HG03354 (cell line): ENCODE data around the gene TBC1D16.
"Not testable (repeated sequence)": the region's sequence is repeated elsewhere in the genome, so short reads cannot be mapped to it uniquely, and the experiment has no call there.

Experiments
- ATAC-seq: cut with Tn5 transposase; IDR thresholded peaks from one replicate; pipeline ENCODE4 v1.9.1; 2021; ENCODE audit warnings: mild to moderate bottlenecking; ENCODE audit not compliant: unreplicated experiment, poor library complexity, severe bottlenecking

Gene TBC1D16

DNA sequence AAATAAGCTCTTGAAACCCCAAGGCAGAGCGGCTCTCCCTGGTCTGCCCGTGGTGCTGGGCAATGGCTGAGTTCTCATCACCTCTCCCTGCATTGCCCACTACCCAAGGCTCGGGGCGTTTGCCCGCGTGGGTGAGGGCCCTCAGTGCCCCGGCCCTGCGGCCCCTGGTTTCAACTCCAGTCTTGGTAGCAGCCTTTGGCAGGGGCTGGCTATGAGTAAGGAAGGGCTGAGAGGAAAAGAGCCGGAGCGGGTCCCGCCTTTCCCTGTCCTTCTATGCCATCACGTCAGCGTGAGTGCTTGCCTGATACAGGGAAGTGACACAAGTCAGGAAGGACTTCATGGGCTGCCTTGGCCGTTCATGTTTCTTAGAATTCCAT lies 124.7 kb downstream of the TBC1D16 start:
- no peak for ATAC-seq

DNA sequence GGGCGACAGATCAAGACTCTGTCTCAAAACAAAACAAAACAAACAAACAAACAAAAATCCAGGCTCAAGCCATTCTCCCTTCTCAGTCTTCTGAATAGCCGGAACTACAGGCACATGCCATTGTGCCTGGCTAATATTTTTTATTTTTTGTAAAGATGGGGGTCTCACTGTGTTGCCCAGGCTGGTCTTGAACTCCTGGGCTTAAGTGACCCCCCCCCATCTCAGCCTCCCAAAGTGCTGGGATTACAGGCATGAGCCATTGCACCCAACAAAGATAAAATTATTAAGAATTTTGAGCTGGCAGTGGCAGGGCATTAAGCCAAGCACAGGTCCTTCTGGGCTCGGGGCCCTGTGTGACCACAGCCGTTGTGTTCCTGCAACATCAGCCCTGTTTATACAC lies 126.6 kb downstream of the TBC1D16 start:
- no peak for ATAC-seq

DNA sequence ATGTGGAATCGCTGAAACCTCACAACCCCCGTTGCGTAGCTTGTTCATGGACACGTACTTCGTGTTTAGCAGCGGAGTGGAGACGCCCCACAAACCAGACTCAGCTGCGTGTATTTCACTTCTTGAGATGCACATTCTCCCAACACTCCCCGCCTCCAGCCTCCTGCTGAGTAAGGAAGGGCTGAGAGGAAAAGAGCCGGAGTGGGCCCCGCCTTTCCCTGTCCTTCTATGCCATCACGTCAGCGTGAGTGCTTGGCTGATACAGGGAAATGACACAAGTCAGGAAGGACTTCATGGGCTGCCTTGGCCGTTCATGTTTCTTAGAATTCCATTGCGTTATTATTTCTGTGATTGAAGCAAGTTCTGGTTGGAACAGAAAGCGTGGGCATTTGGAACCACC lies 127.8 kb downstream of the TBC1D16 start:
- no peak for ATAC-seq

DNA sequence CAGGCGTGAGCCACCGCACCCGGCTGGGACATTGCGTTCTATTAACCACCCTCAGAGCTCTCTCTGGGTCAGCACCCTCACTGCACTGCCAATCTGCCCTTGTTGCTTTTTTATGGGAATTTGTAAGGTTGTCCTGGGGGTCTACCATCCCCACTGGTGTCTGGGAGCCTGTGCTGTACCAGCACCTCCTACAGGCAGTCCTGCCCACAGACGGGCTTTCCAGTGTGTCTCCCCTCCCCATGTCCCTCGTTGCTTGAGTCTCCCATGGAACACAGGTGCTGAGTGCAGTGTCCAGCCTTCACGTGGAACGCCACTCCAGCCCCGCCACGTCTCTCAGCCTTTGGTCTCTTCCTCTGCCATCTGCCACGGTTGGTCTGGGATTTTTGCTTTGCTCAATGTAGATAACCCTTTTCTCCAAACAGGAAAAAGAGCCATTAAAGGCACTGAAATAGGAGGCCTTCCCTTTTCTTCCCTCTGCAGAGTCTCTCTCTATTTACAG lies 128.4 kb downstream of the TBC1D16 start:
- no peak for ATAC-seq

DNA sequence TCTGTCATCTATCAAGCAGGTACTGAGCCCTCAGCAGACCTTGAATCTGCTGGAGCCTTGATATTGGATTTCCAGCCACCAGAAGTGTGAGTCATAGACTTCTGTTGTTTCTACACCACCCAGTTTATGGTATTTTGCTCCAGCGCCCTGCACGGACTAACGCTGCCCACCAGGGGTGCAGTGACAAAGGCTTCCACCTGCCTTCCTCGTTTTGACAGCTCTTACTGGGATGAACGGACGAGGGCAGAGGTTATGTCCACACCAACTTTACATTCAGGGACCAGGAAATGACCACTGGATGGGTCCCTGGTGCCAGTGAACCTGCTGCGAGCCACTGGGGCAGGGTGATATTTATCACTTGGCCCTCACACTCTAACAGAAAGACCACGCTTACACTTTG lies 129.8 kb downstream of the TBC1D16 start:
- no peak for ATAC-seq

DNA sequence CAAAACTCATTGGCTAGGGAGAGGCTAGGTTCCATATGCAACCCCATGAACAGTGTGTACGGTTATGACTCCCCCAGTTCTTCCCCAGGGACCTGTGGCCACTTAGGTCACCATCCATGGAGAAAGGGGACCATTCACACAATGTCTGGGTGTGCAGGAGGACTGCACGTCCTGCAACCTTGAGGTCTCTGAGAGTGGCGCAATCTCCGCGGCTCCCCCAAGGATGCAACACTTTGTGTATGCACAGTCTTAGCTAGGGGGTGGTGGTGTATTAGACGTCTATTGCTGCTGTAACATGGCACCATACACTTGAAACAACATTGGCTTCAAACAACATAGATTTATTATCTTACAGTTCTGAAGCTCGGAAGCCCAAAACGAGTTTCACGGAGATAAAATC lies 130.8 kb downstream of the TBC1D16 start:
- ATAC-seq, result no peak

DNA sequence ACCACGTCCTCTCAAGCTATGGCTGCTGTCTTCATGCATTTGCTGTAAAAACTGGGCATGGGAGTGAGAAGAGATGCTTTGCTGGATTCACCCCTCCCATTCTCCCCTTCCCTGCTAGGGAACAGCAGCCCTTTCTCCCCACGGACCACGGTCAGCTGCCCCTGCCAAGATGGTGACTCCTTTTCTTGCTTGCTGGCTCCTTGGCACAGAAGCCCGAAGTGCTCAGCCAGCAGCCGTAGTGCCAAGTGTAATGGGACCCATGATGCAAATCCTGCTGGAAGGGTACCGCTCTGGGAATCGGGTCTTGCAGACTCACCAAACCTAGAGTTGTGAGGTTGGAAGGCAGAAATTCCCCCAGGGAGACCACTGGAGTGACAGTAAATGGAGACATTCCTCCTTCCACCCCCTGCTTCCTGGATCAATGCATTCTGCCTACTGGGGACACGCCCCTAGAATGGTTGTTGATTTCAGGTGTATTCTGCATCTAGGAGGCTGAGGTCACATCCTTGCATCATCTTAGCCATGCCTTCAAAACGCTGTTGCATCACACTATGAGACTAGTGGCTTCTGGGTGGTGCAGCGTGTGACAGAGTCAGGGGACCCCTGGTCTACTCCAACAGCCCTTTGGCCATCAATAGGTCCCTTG lies 133.4 kb downstream of the TBC1D16 start:
- no peak for ATAC-seq

DNA sequence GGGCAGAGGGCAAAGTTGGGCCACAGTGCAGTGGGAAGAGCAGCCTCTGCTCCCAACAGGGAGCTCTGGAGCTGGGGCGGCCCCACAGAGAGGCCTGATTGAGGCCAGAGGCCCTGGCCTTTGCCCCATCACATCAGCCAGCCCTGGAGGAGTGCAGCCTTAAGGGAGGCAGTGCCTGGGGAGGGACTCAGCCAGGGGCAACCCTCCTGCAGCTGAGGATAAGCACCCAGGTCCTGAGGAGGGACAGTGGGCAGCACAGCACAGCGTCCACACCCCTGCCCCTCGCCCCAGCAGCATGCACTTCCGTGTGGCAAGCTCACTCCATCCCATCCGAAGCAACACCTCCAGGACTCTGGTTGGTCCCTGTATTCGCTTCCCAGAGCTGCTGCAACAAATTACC lies 134.5 kb downstream of the TBC1D16 start:
- no peak for ATAC-seq

DNA sequence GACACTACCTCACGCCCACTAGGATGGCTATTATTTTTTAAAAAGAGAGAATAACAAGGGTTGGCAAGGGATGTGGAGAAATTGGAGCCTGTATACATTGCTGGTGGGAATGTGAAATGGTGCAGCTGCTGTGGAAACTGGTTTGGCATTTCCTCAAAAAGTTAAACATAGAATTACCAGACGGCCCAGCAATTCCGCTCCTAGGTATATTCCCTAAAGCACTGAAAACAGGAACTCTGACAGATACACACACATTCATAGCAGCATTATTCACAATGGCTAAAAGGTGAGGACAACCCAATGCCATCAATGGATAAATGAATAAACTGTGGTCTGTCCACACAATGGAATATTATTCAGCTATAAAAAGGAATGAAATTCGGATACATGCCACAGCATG lies 136.1 kb downstream of the TBC1D16 start:
- no peak for ATAC-seq

DNA sequence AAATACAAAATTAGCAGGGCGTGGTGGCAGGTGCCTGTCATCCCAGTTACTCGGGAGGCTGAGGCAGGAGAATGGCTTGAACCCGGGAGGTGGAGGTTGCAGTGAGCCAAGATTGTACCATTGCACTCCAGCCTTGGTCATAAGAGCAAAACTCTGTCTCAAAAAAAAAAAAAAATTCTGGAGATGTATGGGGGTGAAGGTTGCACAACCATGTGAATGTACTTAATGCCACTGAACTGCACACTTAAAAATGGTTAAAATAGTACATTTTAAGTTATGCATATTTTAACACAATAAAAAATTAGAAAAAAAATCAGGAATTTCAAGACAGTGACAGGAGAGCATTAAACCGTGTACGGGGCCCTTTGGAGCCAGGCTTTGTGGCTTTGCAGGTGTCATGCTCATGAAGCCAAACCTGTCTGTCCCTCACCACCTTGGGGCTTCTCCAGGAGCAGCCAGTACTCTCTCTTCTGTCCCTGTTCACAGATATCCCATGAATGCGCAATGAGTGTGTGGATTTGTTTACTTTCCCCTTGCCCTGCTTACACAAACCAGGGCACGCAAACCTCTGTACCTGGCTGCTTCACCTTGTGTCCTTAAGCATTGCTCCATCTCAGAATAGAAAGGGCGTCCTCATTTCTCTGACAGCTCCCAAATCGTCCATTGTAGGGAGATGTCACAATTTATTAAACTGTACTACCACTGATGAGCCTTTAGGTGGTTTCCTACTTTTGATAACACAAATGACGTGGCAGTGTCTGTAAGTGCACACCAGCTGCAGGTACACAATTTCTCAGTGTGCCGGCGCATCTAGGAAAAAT lies 138.2 kb downstream of the TBC1D16 start:
- ATAC-seq, result no peak

DNA sequence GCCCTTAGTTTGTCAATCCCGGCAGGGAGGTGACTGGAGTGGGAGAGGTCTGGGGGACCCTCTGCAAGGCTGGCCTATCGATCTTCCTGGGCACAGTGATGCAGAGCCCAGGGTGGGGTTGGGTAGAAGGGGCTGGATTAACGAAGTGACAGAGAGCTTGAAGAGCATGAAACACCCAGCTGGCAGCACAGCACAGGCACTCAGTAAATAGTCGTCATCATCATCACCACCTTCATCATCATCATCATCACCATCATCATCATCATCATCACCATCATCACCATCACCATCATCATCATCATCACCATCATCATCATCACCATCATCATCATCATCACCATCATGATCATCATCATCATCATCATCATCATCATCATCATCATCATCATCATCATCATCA lies 142.2 kb downstream of the TBC1D16 start:
- not testable (repeated sequence) for ATAC-seq

DNA sequence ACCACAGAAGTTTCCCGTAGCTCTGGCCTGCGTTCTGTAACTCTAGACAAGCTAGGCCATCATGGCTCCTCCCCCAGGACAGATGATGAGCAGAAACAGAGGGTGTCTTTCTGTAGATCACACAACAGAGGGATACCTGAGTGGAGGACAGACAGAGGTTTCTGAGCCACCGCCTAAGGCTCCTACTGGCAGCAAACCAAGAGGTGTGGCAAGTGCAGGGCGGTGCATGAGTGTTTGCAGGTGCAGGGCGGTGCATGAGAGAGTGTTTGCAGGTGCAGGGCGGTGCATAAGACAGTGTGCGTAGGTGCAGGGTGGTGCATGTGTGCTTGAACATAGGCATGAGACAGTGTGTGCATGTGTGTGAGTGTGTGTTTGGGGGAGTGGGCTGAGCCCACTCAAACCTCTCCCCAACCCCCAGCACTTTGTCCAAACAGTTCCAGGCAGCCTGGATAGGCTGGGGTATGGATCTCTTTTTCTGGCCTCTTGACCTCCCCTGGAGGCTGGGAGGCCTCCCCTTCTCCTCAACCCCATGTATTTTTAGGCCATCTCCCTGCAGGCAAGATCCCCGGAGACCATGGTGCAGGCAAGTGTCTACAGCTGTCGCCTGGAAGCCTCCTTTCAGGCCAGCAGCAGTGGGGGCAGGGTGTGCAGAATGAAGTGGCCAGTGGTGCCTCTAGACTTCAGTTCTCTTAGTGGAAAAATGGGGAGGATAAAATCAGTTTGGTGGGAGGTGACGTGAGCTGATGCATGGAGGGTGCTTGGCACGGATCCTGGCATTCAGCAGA lies 143.0 kb downstream of the TBC1D16 start:
- ATAC-seq, result no peak

DNA sequence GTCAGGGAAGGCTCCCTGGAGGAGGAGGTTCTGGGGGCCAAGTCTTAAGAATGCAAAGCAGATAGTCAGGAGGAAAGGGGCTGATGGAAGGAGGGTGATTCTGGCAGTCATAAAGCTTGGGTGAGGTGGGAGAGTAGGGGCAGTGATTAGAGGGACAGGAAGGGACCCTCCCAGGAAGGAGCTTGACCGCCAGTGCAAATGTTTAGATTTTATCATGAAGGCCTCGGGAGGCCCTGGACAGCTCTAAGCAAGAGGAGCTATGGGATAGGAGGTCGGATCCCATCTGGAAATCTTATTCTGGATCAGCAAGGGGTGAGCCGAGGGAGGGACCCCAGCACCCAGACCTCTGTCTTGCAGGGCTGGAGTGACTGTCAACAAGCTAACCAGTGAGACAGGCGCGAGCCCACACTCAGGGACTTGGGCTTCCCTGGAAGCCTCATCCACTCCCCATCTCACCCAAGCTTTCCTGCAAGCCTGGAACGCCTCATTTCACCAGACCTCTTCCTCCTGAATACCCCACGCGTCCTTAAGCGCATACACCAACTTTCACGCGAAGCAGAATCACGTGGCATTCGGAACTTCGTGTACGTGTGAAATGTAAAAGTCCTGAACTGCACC lies 144.4 kb downstream of the TBC1D16 start:
- no peak for ATAC-seq

DNA sequence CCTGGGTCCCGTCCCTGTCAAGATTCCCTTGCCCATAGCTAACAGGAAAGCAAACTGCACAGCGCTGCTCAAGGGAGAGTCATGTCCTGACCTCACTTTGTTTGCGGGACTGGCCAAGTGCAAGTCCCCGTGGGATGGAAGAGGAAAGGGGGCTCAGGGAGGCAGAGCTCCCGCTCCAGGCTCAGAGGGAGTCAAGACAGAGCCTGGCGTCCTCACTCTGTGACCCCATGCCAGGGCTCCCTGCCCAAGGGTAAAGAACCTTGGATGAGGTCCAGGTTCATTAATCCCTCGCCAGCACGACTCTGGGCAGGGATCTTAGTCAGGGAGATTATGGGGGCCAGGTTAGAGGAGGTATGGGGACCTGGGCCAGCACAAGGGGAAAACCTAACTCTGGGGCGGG lies 145.0 kb downstream of the TBC1D16 start:
- no peak for ATAC-seq

DNA sequence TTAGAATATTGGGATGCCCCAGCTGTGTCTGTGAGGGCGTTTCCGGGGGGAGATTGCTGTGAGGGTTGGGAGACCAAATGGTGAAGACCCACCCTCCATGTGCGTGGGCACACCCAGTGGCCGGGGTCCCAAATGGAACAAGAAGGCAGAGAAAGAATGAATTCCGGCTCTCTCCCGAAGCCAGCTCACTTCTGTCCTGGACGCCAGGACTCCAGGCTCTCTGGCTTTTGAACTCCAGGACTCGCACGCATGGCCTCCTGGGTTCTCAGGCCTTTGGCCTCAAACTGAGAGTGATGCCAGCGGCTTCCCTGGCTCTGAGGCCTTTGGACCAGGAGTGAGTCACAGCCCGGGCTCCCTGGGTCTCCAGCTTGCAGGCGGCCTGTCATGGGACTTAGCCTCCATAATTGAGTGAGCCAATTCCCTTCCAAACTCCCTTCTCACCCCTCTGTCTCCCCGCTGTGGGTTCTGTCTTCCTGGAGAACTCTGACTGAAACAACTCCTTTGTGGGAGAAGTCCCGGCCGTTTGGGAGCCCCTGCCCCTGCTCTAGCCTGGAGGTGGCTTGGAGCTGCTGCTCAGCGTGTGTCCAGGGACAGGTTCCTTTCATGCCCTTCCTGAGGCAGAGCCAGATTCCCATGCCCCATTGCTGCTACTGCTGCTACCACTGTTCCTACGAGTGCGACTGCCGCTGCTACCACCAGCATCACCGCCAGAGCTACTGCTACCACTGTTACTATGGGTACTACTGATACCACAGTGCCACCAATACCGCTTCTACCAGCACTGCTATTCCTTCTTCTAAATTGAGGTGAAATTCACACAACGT lies 146.6 kb downstream of the TBC1D16 start:
- no peak for ATAC-seq

DNA sequence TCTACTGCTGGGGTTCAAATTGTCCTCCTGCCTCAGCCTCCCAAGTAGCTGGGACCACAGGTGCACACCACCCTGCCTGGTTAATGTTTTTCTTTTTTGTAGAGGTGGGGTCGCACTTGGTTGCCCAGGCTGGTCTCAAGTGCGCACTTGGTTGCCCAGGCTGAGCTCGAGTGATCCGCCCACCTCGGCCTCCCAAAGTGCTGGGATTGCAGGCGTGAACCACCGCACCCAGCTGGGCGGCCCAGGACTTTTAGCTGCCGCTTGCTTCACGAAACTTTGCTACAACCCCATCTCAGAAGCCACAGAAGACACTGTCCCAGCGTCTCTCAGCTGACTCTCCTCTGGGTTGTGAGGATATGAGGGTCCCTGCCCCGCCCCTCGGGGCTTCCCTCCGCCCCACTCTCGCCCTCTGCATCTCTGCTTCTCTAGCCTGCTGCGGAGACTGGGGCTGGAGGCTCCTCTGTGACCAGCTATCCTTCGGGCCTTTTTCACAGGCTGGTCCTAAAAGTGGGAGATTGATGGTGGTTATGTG lies 147.6 kb downstream of the TBC1D16 start:
- ATAC-seq, result no peak

DNA sequence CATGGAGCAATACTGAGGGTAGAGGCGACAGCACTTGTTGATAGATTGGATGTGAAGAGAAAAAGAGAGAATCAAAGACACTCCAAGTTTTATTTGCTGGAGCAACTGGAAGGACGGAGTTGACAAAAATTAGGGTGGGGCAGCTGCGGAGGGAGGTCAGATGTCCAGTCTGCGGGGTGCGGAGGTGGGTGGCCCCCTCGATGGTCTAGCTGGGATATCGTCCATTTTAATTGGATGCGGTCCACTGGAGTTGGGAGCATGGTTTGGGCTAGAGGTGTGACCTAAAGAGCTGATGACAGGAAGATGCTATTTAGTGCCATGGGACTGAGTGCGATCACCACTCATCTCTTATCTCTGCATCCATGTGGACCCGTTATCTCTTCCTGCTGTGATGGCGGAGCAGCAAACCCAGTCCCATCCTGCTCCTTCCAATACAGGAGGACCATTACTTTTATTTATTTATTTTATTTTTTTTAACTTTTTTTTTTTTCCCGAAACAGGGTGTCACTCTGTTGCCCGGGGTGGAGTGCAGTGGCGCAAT lies 148.2 kb downstream of the TBC1D16 start:
- no peak for ATAC-seq

DNA sequence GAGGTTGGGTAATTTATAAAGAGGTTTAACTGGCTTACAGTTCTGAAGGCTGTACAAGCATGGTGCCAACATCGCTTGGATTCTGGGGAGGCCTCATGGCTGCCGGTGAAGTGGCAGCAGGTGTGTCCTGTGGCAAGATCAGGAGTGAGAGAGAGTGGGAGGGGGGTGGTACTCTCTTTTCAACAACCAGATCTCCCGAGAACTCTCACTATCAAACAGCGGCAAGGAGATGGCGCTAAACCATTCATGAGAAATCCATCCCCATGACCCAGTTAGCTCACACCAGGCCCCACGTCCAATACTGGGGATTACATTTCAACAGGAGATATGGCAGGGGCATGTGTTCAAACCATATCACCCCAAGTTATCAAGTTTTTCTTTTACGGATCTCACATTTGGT lies 152.5 kb downstream of the TBC1D16 start:
- no peak for ATAC-seq
